B cell (primary cell): ENCODE results near the gene HIVEP1. TPM values are rescaled to one million over a fixed set of nuclear protein-coding genes. Genes with fewer than 3 reads are reported as not detected.

Experiments
- ATAC-seq: fragments of 200-7000 bp; cut with Tn5 transposase; one replicate; pipeline ENCODE4 v1.10.0; 2021; ENCODE audit warnings: low read depth, mild to moderate bottlenecking, moderate number of reproducible peaks, moderate library complexity
- CTCF ChIA-PET: fragments of 350-600 bp; sonication (Branson Sonifier 250); formaldehyde crosslinking; loops from one replicate; lab custom pipeline; 2021; ENCODE audit warnings: antibody characterized with exemption, inconsistent platforms; lab: Charles Lee
- POLR2A ChIA-PET: fragments of 350-600 bp; sonication (Branson Sonifier 250); formaldehyde crosslinking; loops from one replicate; lab custom pipeline; 2021; ENCODE audit warnings: antibody characterized with exemption; lab: Charles Lee
- DNase-seq: peaks from one replicate; pipeline ENCODE4 v3.0.0; 2013
- H2AFZ ChIP-seq: 2 replicates; pipeline ENCODE4 v1.6.1; 2012; ENCODE audit warnings: mild to moderate bottlenecking, low read depth, low read length; ENCODE audit not compliant: insufficient read depth, poor library complexity, severe bottlenecking
- H3K27ac ChIP-seq, 2 donors: 1 replicate in 1 of 2; 2 replicates in 1 of 2; pipeline ENCODE4 v1.5.1; 2012 to 2013; ENCODE audit warnings: low read length in 2 of 2, mild to moderate bottlenecking in 2 of 2, moderate library complexity in 1 of 2
- H3K27me3 ChIP-seq, 4 experiments: fragments of 200-600 bp in 1 of 4; sonication (generic) in 1 of 4; replicated peaks in 1 of 4; 1 replicate in 2 of 4; 2 replicates in 2 of 4; pipeline versions ENCODE4 v1.6.1 to v1.7.0; 2013 to 2016; ENCODE audit warnings: low read length in 3 of 4, mild to moderate bottlenecking in 2 of 4, mixed read lengths in 1 of 4, moderate library complexity in 1 of 4; ENCODE audit not compliant: insufficient read depth in 4 of 4, control insufficient read depth in 3 of 4; ENCODE audit errors: control extremely low read depth in 1 of 4
- H3K36me3 ChIP-seq, 2 experiments: replicated peaks in 1 of 2; 1 replicate in 1 of 2; 2 replicates in 1 of 2; pipeline versions ENCODE4 v1.6.1 to v1.7.1; 2013; ENCODE audit warnings: low read length in 1 of 2; ENCODE audit not compliant: insufficient read depth in 2 of 2, control insufficient read depth in 1 of 2; ENCODE audit errors: control extremely low read depth in 1 of 2, extremely low read depth in 1 of 2
- H3K4me1 ChIP-seq, 2 donors: fragments of 200-600 bp in 1 of 2; sonication (generic) in 1 of 2; 1 replicate in 1 of 2; 2 replicates in 1 of 2; pipeline versions ENCODE4 v1.5.1 to v1.6.1; 2013 to 2017; ENCODE audit warnings: low read length in 2 of 2; ENCODE audit not compliant: control insufficient read depth in 2 of 2, insufficient read depth in 2 of 2
- H3K4me2 ChIP-seq: replicated peaks from 2 replicates; pipeline ENCODE3; 2012; ENCODE audit warnings: mild to moderate bottlenecking, low read depth, low read length; ENCODE audit not compliant: poor library complexity, severe bottlenecking
- H3K4me3 ChIP-seq, 5 experiments: fragments of 200-600 bp in 1 of 5; sonication (generic) in 1 of 5; 1 replicate in 3 of 5; 2 replicates in 2 of 5; pipeline versions ENCODE4 v1.5.1 to v1.7.0; 2011 to 2016; ENCODE audit warnings: low read length in 4 of 5, mild to moderate bottlenecking in 4 of 5, low read depth in 2 of 5, control low read depth in 1 of 5, moderate library complexity in 1 of 5; ENCODE audit not compliant: insufficient read depth in 1 of 5; ENCODE audit errors: control extremely low read depth in 1 of 5, extremely low read depth in 1 of 5
- H3K79me2 ChIP-seq: fragments of 200-600 bp; sonication (generic); one replicate; pipeline ENCODE4 v1.6.0; 2016; ENCODE audit warnings: low read length; ENCODE audit not compliant: control insufficient read depth, insufficient read depth
- H3K9ac ChIP-seq: fragments of 200-600 bp; sonication (generic); 2 replicates; pipeline ENCODE4 v1.6.1; 2017; ENCODE audit warnings: mild to moderate bottlenecking, low read length, moderate library complexity
- H3K9me3 ChIP-seq, 3 donors: one replicate each; pipeline versions ENCODE4 v1.6.1 to v1.7.1; 2013; ENCODE audit warnings: low read length in 2 of 3; ENCODE audit not compliant: control insufficient read depth in 2 of 3, insufficient read depth in 1 of 3; ENCODE audit errors: control extremely low read depth in 1 of 3
- H4K20me1 ChIP-seq: 2 replicates; pipeline ENCODE4 v1.6.0; 2012; ENCODE audit warnings: mild to moderate bottlenecking, low read length; ENCODE audit not compliant: insufficient read depth, control insufficient read depth, poor library complexity, severe bottlenecking
- H3K27ac Mint-ChIP-seq: one replicate; pipeline ENCODE4 v1.8.0; 2021; ENCODE audit warnings: mixed read lengths
- H3K27me3 Mint-ChIP-seq: one replicate; pipeline ENCODE4 v1.8.0; 2021; ENCODE audit warnings: mixed read lengths
- H3K4me1 Mint-ChIP-seq: one replicate; pipeline ENCODE4 v1.8.0; 2021; ENCODE audit warnings: mixed read lengths
- H3K4me3 Mint-ChIP-seq: one replicate; pipeline ENCODE4 v1.8.0; 2021; ENCODE audit warnings: mixed read lengths
- H3K9me3 Mint-ChIP-seq: one replicate; pipeline ENCODE4 v1.8.0; 2022; ENCODE audit warnings: mixed read lengths; ENCODE audit not compliant: insufficient read depth
- EZH2 ChIP-seq: IDR thresholded peaks from 2 replicates; pipeline ENCODE4 v1.6.1; 2012; ENCODE audit warnings: borderline replicate concordance, low read depth, mild to moderate bottlenecking, moderate library complexity, low read length; ENCODE audit not compliant: insufficient read depth, poor library complexity, severe bottlenecking
- WGBS: methylation state at CpG from one replicate; pipeline ENCODE4 v1.1.5; 2013; ENCODE audit warnings: missing lambda C conversion rate; ENCODE audit not compliant: insufficient coverage; 5-methylcytosine and 5-hydroxymethylcytosine counted together
- intact Hi-C: fragments of 100-400 bp; cut with micrococcal nuclease; formaldehyde crosslinking; loops from one replicate; pipeline ENCODE4 v1.10.0; 2022
- polyA plus RNA-seq: library from polyadenylated mRNA; depleted of rRNA; stranded (reverse); fragments of >200 nt; gene quantifications from 2 replicates; pipeline ENCODE4 v1.2.3, GENCODE V29; 2012
- total RNA-seq, 2 donors: library from RNA; stranded (reverse); fragments of 120-200 nt in 1 of 2; gene quantifications; 1 replicate in 1 of 2; 2 replicates in 1 of 2; pipeline versions ENCODE4 v1.2.3 to v1.2.4, GENCODE V29; 2013 to 2022
- TF ChIP-seq, protein P1 (sequence below): fragments of 200-600 bp; IDR thresholded peaks from one replicate; pipeline ENCODE4 v1.8.0; 2022; ENCODE audit warnings: antibody characterized with exemption, mild to moderate bottlenecking

Gene HIVEP1
- total and polyA plus RNA-seq, 2 donors (not counting 1 experiment from before 2014, with no cell fraction given) = 11.3 to 96.5 TPM

DNA sequence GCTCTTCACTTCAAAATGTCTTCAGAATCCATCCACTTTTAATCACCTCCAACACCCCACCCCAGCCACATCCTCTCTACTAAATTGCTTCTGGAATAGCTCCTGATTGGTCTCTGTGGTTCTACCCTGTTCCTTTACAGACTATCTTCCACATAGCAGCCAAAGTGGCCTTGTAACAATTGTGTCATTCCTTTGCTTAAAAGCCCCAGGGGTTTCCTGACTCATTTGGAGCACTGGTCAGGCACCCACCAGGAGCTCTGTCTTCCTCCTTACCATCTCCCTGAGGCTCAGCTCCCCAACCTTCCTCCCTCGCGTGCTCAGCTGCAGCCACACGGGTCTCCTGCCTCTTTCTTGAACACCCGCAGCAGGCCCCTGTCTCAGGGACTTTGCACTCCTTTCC lies 126.8 kb downstream of the HIVEP1 start:
- WGBS = 100% methylated on average over 4 of the region's 4 CpGs
- Mint-ChIP-seq H3K4me1 (no peaks in the 10 kb centered on the region), H3K27ac (no peak overlapping the region), H3K9me3 (no peaks in the 10 kb centered on the region), H3K27me3 (no peaks in the 10 kb centered on the region), H3K4me3 (no peak overlapping the region)
- Histone ChIP-seq H3K4me2 (no peak overlapping the region), H3K27me3 (no peaks in the 10 kb centered on the region), H3K4me1 (no peaks in the 10 kb centered on the region), H3K9ac (no peak overlapping the region), H2AFZ (no peak overlapping the region), H4K20me1 (no peaks in the 10 kb centered on the region), H3K79me2 (no peaks in the 10 kb centered on the region), H3K27ac (no peak overlapping the region), H3K9me3 (peaks cover 0 to 3% (median 0%) of the 10 kb centered on the region in 3 donors), H3K4me3 (no peak overlapping the region), H3K36me3 (peaks cover 4 to 27% of the 10 kb centered on the region in 2 experiments)
- CTCF ChIA-PET = no interaction called here
- TF ChIP-seq, protein P1, sequence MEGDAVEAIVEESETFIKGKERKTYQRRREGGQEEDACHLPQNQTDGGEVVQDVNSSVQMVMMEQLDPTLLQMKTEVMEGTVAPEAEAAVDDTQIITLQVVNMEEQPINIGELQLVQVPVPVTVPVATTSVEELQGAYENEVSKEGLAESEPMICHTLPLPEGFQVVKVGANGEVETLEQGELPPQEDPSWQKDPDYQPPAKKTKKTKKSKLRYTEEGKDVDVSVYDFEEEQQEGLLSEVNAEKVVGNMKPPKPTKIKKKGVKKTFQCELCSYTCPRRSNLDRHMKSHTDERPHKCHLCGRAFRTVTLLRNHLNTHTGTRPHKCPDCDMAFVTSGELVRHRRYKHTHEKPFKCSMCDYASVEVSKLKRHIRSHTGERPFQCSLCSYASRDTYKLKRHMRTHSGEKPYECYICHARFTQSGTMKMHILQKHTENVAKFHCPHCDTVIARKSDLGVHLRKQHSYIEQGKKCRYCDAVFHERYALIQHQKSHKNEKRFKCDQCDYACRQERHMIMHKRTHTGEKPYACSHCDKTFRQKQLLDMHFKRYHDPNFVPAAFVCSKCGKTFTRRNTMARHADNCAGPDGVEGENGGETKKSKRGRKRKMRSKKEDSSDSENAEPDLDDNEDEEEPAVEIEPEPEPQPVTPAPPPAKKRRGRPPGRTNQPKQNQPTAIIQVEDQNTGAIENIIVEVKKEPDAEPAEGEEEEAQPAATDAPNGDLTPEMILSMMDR = no peak
- TF ChIP-seq EZH2 = no peak
- intact Hi-C loops = no loop called here
- DNase-seq (no peak), ATAC-seq (no peak)
- POLR2A ChIA-PET = no interaction called here

DNA sequence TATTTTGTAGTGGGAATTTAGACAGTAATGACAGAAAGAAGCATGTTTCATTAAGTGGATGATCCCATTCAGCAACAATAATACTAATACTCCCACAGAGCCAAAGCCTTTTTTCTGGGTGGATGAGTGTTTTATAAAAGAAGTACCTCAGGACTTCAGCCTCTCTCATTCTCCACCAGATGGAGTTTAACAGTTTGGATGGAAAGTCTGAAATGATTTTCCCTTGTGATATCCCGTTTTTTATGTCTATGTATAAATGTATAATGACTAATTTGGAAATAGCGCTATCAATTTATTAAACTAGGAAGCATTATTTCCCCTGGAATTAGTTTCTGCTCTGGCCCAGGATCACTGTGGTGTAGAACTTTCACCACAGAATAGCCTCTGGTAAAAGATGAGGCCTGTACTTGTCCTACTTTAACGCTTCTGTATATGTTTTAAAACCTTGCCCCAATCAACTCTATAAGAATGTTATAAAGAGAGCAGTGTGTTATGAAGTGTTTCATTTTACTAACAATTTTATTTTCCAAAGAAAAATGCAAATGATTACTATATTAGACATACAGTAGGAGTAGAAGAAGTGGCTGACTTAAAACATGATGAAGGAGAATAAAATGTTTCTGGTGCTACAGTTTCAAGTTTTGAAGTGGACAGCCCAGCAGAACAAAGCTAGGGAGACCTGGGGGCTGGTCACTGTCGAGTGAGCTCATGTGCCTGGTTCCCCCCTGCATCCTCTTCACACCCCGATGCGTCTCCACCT lies 135.6 kb downstream of the HIVEP1 start:
- no peak overlapping the region for H3K9ac ChIP-seq
- no peak overlapping the region for H3K27ac ChIP-seq
- no peak for DNase-seq
- H3K4me1 ChIP-seq = no peaks in the 10 kb centered on the region
- H3K79me2 ChIP-seq = no peaks in the 10 kb centered on the region
- intact Hi-C loops = no loop called here
- no peaks in the 10 kb centered on the region for H3K9me3 Mint-ChIP-seq
- ChIA-PET POLR2A (no interaction called here), CTCF (no interaction called here)
- no peaks in the 10 kb centered on the region for H4K20me1 ChIP-seq
- peaks cover 5% of the 10 kb centered on the region for H3K4me1 Mint-ChIP-seq
- no peak overlapping the region for H3K4me3 Mint-ChIP-seq
- no peaks in the 10 kb centered on the region for H3K27me3 ChIP-seq
- H3K36me3 ChIP-seq = peaks cover 0 to 2% of the 10 kb centered on the region in 2 experiments
- H3K27me3 Mint-ChIP-seq = no peaks in the 10 kb centered on the region
- no peak overlapping the region for H3K4me2 ChIP-seq
- TF ChIP-seq, protein P1 = no peak
- no peak for TF ChIP-seq EZH2
- ATAC-seq = no peak
- H3K27ac Mint-ChIP-seq = no peak overlapping the region
- WGBS = 67% methylated on average over 3 of the region's 6 CpGs
- no peak overlapping the region for H3K4me3 ChIP-seq
- H2AFZ ChIP-seq = no peak overlapping the region
- H3K9me3 ChIP-seq = no peaks in the 10 kb centered on the region
